GM10266 (cell line): ENCODE measurements around the gene CYP8B1.

ENCODE experiments used
- DNase-seq: peaks from one replicate; pipeline ENCODE4 v3.0.0; 2012; ENCODE audit errors: extremely low spot score
- TF ChIP-seq, protein P1 (sequence below): IDR thresholded peaks from 2 replicates; pipeline ENCODE4 v1.5.1; 2012; ENCODE audit warnings: mild to moderate bottlenecking, low read depth; ENCODE audit not compliant: control insufficient read depth, insufficient read depth; ENCODE audit errors: missing control alignments

Gene CYP8B1, protein sequence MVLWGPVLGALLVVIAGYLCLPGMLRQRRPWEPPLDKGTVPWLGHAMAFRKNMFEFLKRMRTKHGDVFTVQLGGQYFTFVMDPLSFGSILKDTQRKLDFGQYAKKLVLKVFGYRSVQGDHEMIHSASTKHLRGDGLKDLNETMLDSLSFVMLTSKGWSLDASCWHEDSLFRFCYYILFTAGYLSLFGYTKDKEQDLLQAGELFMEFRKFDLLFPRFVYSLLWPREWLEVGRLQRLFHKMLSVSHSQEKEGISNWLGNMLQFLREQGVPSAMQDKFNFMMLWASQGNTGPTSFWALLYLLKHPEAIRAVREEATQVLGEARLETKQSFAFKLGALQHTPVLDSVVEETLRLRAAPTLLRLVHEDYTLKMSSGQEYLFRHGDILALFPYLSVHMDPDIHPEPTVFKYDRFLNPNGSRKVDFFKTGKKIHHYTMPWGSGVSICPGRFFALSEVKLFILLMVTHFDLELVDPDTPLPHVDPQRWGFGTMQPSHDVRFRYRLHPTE

GRCh38 chr3:42875325-42876151 lies at the start of gene CYP8B1:
CYP8B1 (minus strand) TSS chr3:42875879; CDS start chr3:42875816, 63 bp downstream.
- TF ChIP-seq, protein P1, sequence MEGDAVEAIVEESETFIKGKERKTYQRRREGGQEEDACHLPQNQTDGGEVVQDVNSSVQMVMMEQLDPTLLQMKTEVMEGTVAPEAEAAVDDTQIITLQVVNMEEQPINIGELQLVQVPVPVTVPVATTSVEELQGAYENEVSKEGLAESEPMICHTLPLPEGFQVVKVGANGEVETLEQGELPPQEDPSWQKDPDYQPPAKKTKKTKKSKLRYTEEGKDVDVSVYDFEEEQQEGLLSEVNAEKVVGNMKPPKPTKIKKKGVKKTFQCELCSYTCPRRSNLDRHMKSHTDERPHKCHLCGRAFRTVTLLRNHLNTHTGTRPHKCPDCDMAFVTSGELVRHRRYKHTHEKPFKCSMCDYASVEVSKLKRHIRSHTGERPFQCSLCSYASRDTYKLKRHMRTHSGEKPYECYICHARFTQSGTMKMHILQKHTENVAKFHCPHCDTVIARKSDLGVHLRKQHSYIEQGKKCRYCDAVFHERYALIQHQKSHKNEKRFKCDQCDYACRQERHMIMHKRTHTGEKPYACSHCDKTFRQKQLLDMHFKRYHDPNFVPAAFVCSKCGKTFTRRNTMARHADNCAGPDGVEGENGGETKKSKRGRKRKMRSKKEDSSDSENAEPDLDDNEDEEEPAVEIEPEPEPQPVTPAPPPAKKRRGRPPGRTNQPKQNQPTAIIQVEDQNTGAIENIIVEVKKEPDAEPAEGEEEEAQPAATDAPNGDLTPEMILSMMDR = no peak
- DNase-seq = no peak

DNA sequence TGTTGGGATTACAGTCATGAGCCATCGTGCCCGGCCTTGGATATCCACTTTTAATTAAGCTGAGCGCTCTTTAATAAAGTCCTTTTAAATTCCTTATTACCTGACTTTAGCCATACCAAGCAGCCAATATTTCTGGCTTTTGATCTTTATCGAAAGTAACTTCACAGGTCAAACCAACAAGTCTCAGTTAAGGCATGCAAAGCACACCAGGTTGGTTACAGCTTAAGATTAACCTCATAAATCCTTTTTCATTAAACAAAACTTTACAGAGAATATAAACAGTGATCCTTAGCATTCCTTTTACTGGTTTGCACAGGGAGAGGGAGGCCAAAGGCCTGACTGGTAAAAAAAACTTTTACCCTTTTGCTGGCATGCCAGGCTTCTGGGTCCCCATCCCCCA lies 47.9 kb upstream of the CYP8B1 start:
- DNase-seq = no peak
- TF ChIP-seq, protein P1 = no peak

DNA sequence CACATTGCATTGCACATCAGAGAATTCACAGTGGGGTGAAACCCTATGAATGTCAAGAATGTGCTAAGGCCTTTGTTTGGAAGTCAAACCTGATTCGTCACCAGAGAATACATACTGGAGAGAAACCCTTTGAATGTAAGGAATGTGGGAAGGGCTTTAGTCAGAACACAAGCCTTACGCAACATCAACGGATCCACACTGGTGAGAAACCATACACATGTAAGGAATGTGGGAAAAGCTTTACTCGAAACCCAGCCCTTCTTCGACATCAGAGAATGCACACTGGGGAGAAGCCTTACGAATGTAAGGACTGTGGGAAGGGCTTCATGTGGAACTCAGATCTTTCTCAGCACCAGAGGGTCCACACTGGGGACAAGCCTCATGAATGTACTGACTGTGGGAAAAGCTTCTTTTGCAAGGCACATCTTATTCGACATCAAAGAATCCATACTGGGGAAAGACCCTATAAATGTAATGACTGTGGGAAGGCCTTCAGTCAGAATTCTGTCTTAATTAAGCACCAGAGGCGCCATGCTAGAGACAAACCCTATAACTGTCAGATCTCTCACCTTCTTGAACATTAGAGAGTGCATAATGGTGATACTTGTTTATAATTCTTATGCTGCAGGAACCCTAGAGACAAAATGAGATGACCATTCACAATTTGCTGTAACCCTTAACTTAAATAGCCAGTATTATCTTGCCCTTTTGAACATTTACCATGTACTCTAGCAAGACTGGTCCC lies 39.3 kb upstream of the CYP8B1 start:
- no peak for DNase-seq
- TF ChIP-seq, protein P1 = no peak

DNA sequence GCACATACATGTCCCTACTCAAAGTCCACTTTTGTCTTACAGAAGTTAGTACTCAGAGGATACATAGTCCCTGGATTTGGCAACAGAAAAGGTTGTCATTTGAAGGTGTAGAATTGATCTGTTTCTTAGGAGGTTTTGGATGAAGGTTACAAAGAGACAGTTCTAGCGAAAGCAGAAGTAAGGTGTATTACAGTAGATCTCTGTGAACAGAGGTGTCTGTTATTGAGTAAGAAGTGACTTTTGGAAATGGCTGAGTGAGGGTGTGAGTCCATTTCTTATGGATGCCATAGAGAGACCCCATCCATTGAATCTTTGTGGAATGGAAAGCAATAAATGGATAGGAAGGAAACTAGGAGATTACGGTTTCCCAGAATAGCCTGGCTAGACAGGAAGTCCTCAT lies 35.9 kb upstream of the CYP8B1 start:
- DNase-seq = no peak
- TF ChIP-seq, protein P1 = no peak

DNA sequence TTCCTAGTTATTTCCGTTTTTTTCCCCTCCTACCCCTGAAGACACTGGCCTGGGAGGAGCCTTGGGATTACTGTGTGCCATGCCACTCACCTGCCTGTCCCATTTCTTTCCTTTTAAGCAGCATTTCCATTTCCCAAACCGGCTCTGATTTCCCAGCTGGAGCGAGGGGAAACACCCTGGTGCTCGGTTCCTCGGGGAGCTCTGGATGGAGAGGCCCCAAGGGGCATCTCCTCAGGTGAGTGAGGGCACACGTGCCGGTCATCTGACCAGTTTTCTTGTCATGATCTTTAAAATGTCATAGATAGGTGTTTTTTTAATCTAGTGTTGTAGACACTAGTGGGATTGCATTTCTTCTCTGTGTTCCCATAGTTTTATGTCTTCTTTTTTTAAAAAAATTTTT lies 33.0 kb upstream of the CYP8B1 start:
- DNase-seq = no peak
- TF ChIP-seq, protein P1 = no peak

DNA sequence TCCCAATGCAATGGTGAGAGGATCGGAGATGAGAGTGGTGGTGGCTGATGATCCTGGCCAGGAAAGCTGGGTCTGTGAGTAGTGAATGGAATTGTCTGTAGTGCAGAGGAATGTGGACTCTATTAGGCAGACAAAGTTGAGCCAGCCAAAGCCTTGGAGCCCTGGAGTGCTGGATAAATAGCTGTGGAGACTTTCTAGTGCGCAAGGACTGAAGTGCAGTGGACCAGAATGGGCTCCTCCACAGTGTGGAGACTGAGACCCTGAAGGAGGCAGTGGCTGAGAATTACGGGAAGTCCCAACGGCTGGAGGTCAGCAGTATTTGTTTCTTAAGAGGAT lies 31.1 kb upstream of the CYP8B1 start:
- no peak for DNase-seq
- TF ChIP-seq, protein P1 = no peak
